Esophagus squamous epithelium (tissue), 5 donors: ENCODE results near the gene CELF2. TPM values are rescaled to one million over a fixed set of nuclear protein-coding genes. Genes with fewer than 3 reads are reported as not detected.

ENCODE experiments used
- DNase-seq: peaks from one replicate; lab custom pipeline; 2025; lab: John Stamatoyannopoulos, UW
- H3K27ac ChIP-seq, 4 donors: fragments of 200-600 bp; sonication (generic); one replicate each; pipeline ENCODE4 v1.5.1; 2016 to 2019; ENCODE audit warnings: mild to moderate bottlenecking in 1 of 4
- H3K27me3 ChIP-seq, 4 donors: fragments of 200-600 bp; sonication (generic); 1 replicate in 3 of 4; 2 replicates in 1 of 4; pipeline versions ENCODE4 v1.5.1 to v1.6.0; 2017 to 2021; ENCODE audit warnings: antibody characterized with exemption in 1 of 4
- H3K36me3 ChIP-seq, 3 donors: fragments of 200-600 bp; sonication (generic); one replicate each; pipeline ENCODE4 v1.5.1; 2016 to 2019
- H3K4me1 ChIP-seq, 3 donors: fragments of 200-600 bp; sonication (generic); one replicate each; pipeline ENCODE4 v1.5.1; 2017 to 2019
- H3K4me3 ChIP-seq, 4 donors: fragments of 200-600 bp; sonication (generic); 1 replicate in 3 of 4; 2 replicates in 1 of 4; pipeline ENCODE4 v1.5.1; 2016 to 2019; ENCODE audit warnings: mild to moderate bottlenecking in 2 of 4, moderate library complexity in 1 of 4
- H3K9me3 ChIP-seq, 3 donors: fragments of 200-600 bp; sonication (generic); one replicate each; pipeline ENCODE4 v1.5.1; 2016 to 2019
- POLR2A ChIP-seq, 4 donors: fragments of 450-650 bp; IDR thresholded peaks; one replicate each; pipeline ENCODE4 v1.6.1; 2017; ENCODE audit warnings: antibody characterized with exemption in 4 of 4, mild to moderate bottlenecking in 4 of 4, moderate library complexity in 3 of 4
- WGBS, 2 donors: methylation state at CpG; one replicate each; pipeline ENCODE4 v1.1.5; 2018; 5-methylcytosine and 5-hydroxymethylcytosine counted together
- intact Hi-C: fragments of 100-400 bp; cut with DNase I; formaldehyde crosslinking; loops from one replicate; pipeline ENCODE4 v1.15.0; 2022
- total RNA-seq, 4 donors: library from RNA; depleted of rRNA; stranded (reverse); fragments of >200 nt; gene quantifications; one replicate each; pipeline ENCODE4 v1.1.0, GENCODE V29; 2016
- TF ChIP-seq, protein P1 (sequence below), 6 experiments: fragments of 450-650 bp in 4 of 6; fragments of 200-600 bp in 2 of 6; sonication (generic) in 2 of 6; IDR thresholded peaks; one replicate each; pipeline ENCODE4 v1.5.1; 2016 to 2019; ENCODE audit warnings: antibody characterized with exemption in 6 of 6, mild to moderate bottlenecking in 4 of 6, moderate library complexity in 4 of 6
- donor health status: DM: yes; HTN: yes; CAD: no.

CELF2 gene
- total RNA-seq, 4 donors from 2014 or later, result 4.2 to 62.4 (median 13.5) TPM

DNA sequence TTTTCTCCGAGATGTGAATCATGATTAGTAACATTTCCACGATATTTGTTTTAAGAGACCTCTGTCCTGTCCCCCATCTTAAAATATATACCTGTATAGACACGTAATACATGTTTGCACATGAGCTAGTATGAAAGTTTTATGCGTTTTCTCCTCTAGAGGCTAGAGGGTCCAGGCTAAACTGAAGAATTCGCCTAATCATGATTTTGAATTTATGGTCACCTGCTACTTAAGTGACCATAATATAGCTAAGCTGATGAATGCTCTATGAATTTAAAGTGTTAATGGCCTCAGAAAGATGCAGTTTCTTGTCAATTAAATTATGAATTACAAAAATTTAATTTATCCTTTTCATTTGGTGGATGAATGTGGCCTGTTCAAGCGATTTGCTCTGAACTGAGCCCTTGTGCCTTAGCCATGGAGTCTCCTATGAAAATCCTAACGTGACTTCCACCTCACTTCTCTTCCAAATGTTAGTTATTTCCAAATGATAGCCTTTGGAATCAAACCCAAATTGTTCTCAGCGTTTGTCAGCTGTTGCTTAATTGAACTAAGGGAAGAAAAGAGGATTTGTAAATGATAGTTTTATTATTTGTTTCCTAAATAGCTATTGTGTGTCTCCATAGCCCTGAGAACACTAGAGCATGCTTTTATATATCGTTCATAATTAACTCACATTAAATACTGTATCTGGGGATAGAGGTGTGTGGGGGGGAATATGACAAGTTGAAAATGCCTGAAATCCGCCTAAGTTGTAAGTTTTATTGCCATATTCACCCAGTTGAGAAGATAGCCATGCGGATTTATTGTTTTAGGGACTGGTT, 2.3 kb downstream of the CELF2 start:
- peaks cover 0 to 32% (median 0%) of the 10 kb centered on the region in 3 donors for H3K4me1 ChIP-seq
- no peaks in the 10 kb centered on the region for H3K9me3 ChIP-seq
- H3K36me3 ChIP-seq, result no peaks in the 10 kb centered on the region
- H3K27me3 ChIP-seq, result peaks cover 0 to 48% (median 0%) of the 10 kb centered on the region in 4 donors
- intact Hi-C loops, result no loop called here
- TF ChIP-seq, protein P1, sequence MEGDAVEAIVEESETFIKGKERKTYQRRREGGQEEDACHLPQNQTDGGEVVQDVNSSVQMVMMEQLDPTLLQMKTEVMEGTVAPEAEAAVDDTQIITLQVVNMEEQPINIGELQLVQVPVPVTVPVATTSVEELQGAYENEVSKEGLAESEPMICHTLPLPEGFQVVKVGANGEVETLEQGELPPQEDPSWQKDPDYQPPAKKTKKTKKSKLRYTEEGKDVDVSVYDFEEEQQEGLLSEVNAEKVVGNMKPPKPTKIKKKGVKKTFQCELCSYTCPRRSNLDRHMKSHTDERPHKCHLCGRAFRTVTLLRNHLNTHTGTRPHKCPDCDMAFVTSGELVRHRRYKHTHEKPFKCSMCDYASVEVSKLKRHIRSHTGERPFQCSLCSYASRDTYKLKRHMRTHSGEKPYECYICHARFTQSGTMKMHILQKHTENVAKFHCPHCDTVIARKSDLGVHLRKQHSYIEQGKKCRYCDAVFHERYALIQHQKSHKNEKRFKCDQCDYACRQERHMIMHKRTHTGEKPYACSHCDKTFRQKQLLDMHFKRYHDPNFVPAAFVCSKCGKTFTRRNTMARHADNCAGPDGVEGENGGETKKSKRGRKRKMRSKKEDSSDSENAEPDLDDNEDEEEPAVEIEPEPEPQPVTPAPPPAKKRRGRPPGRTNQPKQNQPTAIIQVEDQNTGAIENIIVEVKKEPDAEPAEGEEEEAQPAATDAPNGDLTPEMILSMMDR (IDR thresholded peaks at IDR 0.05), result no peak
- TF ChIP-seq POLR2A (IDR thresholded peaks at IDR 0.05), result no peak
- 81 to 84% methylated on average over 11 of the region's 11 CpGs for WGBS, 2 donors
- peak overlapping the region in 3 of 4 donors; percentile 53 to 77 (median 73) for H3K4me3 ChIP-seq
- DNase-seq, result no peak
- H3K27ac ChIP-seq, result peak overlapping the region in 2 of 4 donors; percentile 88

DNA sequence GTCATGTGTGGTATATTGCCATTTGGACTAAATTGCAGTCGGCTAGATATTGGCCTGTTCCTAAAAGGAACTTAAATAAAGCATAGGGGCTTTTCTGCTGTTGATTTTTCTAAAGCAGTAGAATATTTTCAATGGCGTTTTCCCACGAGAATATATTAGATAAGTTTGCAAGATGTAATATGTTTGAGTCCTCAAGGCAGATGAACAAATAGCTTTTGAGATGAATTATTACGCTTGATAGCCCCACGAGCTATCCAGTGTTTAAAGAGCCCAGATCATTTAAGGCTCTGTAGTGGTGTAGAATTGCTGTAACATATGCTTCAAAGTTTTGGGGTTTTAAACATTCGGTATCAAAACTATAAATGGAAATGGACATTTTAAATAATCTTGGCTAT, 2.9 kb downstream of the CELF2 start:
- peak overlapping the region in 2 of 4 donors; percentile 29 to 88 for H3K27ac ChIP-seq
- TF ChIP-seq, protein P1 (IDR thresholded peaks at IDR 0.05), result no peak
- TF ChIP-seq POLR2A (IDR thresholded peaks at IDR 0.05), result no peak

DNA sequence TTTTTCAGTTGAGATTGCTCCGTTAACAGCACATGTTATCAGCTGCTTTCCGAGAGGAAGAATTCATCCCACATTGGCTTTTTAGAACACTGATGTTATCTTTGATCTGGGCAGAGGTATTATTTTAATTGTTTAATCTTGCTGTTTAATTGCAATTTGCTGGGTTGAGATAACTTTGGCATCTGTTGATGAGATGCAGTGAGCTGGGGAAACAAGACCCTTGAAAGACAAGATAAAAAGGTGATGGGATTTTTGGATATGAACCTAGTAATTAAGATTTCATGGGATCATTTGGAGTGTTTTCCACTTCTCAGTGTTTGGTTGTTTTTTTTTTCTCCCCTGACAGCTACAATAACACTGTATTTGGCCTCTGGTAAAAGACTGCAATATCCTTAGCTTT, 4.5 kb downstream of the CELF2 start:
- no peak for TF ChIP-seq POLR2A (IDR thresholded peaks at IDR 0.05)
- TF ChIP-seq, protein P1 (IDR thresholded peaks at IDR 0.05), result no peak
- WGBS, 2 donors, result 77 to 85% methylated on average over 2 of the region's 2 CpGs
- Histone ChIP-seq H3K9me3 (no peaks in the 10 kb centered on the region), H3K27me3 (peaks cover 0 to 41% (median 0%) of the 10 kb centered on the region in 4 donors), H3K4me3 (no peak overlapping the region), H3K27ac (no peak overlapping the region), H3K4me1 (peaks cover 0 to 19% (median 0%) of the 10 kb centered on the region in 3 donors), H3K36me3 (no peaks in the 10 kb centered on the region)
- DNase-seq, result no peak
- intact Hi-C loops, result no loop called here

More for the DNA sequence above, 2.9 kb downstream of the CELF2 start:
- Histone ChIP-seq H3K27me3 (peaks cover 0 to 45% (median 0%) of the 10 kb centered on the region in 4 donors), H3K36me3 (no peaks in the 10 kb centered on the region), H3K4me1 (peaks cover 0 to 29% (median 0%) of the 10 kb centered on the region in 3 donors), H3K4me3 (peak overlapping the region in 1 of 4 donors; percentile 77), H3K9me3 (no peaks in the 10 kb centered on the region)
- intact Hi-C loops, result no loop called here
- DNase-seq, result no peak
- WGBS, 2 donors, result 82 to 87% methylated on average over 6 of the region's 6 CpGs

DNA sequence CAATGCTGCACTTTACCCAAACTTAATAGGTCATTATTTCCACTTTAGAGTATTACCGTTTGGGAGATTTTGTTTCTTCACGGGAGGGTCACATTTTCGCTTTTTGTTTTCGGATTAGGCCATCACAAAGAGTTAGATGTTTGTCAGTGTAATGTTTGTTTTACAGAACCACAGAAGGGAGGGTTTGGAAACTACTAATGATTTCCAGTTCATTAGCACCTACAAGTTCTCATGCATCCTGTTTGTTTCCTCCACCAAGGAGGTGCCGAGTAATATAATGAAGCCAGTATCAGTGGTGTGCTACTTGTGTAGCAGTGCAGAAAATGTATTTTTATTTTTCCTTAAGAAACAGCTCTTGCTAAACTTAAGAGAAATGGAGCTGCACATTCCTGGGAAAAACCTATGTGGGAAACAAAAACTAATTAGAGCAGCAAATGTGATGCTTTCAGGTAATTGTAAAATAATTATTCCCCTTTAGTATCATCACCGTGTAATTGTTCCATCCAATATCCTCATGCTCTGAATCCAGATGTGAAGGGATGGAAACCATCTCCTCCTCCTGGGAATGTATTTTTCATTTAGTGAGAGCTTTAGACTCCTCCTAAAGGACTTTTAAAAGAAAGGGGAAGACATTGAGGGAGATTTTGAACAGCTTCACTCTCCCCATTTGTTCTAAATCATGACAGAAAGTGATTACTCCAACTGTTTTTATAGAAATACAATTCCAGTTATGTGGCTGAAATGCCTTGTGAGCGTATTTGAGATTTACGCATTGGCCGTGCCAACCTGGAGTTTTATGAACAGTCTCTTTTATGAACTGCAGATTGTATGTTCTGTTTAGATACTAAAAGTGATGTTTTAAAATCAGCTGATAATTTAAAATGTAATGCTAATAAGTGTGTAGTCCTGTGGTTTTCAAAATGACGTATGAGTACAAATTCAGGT, 5.6 kb downstream of the CELF2 start:
- intact Hi-C loops, result no loop called here
- TF ChIP-seq, protein P1 (IDR thresholded peaks at IDR 0.05), result no peak
- TF ChIP-seq POLR2A (IDR thresholded peaks at IDR 0.05), result no peak
- WGBS, 2 donors, result 79 to 81% methylated on average over 10 of the region's 10 CpGs
- Histone ChIP-seq H3K9me3 (no peaks in the 10 kb centered on the region), H3K27ac (no peak overlapping the region), H3K4me1 (peaks cover 0 to 12% (median 0%) of the 10 kb centered on the region in 3 donors), H3K27me3 (peaks cover 0 to 32% (median 0%) of the 10 kb centered on the region in 4 donors), H3K36me3 (no peaks in the 10 kb centered on the region), H3K4me3 (no peak overlapping the region)
- DNase-seq, result no peak
